Cardiac fibroblast (primary cell): ENCODE measurements around the gene SHTN1.
A peak's percentile ranks its signal among the peaks of the same experiment; 100 is the strongest.

Experiments used
- DNase-seq, 2 donors: peaks; one replicate each; pipeline versions ENCODE4 v3.0.0 to v3.0.0-alpha.2; 2010; ENCODE audit warnings: low read depth in 2 of 2
- H3K4me3 ChIP-seq, 2 donors: replicated peaks in 1 of 2; 1 replicate in 1 of 2; 2 replicates in 1 of 2; pipeline ENCODE4 v1.5.1; 2011; ENCODE audit warnings: low read depth in 2 of 2, low read length in 2 of 2, mild to moderate bottlenecking in 2 of 2, moderate library complexity in 1 of 2
- TF ChIP-seq, protein P1 (sequence below): IDR thresholded peaks from one replicate; pipeline ENCODE4 v1.5.1; 2011; ENCODE audit warnings: low read depth, mild to moderate bottlenecking, low read length, inconsistent platforms

The SHTN1 gene

DNA sequence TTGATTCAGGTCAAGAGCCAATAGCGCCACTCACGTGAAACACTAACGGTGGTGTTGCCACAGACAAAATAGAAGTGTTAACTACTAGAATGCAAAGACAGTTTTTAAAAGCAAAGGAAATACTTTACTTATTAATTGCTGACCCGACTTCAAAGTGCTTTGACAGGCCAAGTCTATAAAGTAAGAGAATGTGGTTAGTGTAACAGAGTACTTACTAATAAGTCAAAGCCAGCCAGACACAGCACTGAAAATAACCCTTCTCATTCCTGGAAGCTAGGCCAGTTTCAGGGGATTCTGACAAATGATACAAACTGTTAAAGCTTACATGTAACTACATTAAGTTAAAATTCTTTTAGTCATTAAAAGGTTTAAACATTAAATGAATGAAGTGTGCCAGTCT, 105.4 kb downstream of the SHTN1 start:
- H3K4me3 ChIP-seq, result no peak overlapping the region
- TF ChIP-seq, protein P1, sequence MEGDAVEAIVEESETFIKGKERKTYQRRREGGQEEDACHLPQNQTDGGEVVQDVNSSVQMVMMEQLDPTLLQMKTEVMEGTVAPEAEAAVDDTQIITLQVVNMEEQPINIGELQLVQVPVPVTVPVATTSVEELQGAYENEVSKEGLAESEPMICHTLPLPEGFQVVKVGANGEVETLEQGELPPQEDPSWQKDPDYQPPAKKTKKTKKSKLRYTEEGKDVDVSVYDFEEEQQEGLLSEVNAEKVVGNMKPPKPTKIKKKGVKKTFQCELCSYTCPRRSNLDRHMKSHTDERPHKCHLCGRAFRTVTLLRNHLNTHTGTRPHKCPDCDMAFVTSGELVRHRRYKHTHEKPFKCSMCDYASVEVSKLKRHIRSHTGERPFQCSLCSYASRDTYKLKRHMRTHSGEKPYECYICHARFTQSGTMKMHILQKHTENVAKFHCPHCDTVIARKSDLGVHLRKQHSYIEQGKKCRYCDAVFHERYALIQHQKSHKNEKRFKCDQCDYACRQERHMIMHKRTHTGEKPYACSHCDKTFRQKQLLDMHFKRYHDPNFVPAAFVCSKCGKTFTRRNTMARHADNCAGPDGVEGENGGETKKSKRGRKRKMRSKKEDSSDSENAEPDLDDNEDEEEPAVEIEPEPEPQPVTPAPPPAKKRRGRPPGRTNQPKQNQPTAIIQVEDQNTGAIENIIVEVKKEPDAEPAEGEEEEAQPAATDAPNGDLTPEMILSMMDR, result no peak
- no peak for DNase-seq

DNA sequence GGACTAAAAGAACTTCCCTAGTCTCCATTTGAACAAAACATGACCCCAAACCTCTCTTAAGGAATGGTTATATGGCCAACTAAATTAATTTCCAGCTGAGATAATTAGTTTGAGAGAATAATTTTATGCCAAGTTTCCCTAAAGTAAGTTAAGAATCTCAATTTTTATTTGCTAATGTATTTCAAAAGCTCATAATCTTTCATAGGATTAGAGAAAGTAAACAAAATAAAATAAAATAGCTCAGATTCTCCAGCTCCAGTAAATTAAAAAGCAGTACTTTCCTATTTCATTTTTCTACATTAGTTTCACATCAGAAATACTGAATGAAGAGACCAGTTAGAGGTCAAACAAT, 111.3 kb downstream of the SHTN1 start:
- H3K4me3 ChIP-seq, result no peak overlapping the region
- DNase-seq, result no peak
- TF ChIP-seq, protein P1, result no peak

- DNase-seq, result no peak
- TF ChIP-seq, protein P1, result no peak
- no peak overlapping the region for H3K4me3 ChIP-seq
Observed at GRCh38 chr10:116892907-116893685, 111.9 kb downstream of the SHTN1 start.

DNA sequence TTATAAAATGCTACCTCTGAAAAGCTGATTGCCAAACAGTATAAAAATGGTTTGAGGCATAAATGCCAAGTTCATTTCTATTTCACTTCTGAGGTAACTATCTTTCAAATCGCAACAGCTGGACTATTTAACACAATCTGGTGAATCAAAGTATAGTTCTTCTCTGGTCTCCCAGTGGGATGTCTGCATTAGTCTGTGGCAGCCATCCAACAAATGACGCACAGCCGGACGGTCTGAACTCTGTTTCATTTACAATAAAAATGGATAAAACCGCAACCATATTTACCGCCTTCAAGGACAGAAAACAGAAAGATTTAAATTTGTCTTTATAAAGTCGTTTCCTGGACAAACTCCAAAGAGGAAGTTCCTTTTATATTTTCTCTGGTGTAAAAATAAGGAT, 113.8 kb downstream of the SHTN1 start:
- no peak overlapping the region for H3K4me3 ChIP-seq
- TF ChIP-seq, protein P1, result no peak
- DNase-seq, result peak; percentile 80 to 91

DNA sequence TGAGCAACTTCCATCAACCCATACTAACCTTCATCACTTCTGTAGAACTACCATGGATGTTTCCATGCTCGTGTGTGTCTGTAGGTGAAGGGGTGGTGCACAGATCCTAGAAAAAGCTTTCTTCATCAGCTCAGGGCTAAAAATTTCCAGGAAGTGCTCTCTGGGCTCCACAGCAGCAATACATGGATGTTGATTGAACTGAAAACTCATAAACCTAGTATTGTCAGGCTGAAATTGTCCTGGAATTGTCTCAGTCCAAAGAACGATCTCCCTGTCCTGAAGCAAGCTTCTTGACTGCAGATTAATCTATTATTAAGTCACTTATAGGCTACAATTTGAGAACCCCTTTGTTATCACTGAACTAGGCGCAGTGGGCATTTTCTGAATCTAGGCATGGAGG, 115.9 kb downstream of the SHTN1 start:
- H3K4me3 ChIP-seq, result no peak overlapping the region
- no peak for DNase-seq
- TF ChIP-seq, protein P1, result no peak

GRCh38 chr10:116888380-116889055, 116.5 kb downstream of the SHTN1 start:
- H3K4me3 ChIP-seq, result no peak overlapping the region
- DNase-seq, result peak; percentile 73 to 91
- TF ChIP-seq, protein P1, result no peak
